Peyer's patch (tissue), 4 donors: ENCODE data around the gene PAX8.
"Not testable (repeated sequence)": the region's sequence is repeated elsewhere in the genome, so short reads cannot be mapped to it uniquely, and the experiment has no call there.

Source experiments
- POLR2A ChIP-seq, 2 donors: fragments of 450-650 bp; IDR thresholded peaks; one replicate each; pipeline ENCODE4 v1.5.1; 2017; ENCODE audit warnings: antibody characterized with exemption in 2 of 2, mild to moderate bottlenecking in 2 of 2, moderate library complexity in 2 of 2
- TF ChIP-seq, protein P1 (sequence below), 6 experiments: fragments of 450-650 bp in 4 of 6; fragments of 200-600 bp in 2 of 6; sonication (generic) in 1 of 6; IDR thresholded peaks; one replicate each; pipeline ENCODE4 v1.5.1; 2017 to 2019; ENCODE audit warnings: antibody characterized with exemption in 6 of 6, mild to moderate bottlenecking in 3 of 6, moderate library complexity in 1 of 6

DNA sequence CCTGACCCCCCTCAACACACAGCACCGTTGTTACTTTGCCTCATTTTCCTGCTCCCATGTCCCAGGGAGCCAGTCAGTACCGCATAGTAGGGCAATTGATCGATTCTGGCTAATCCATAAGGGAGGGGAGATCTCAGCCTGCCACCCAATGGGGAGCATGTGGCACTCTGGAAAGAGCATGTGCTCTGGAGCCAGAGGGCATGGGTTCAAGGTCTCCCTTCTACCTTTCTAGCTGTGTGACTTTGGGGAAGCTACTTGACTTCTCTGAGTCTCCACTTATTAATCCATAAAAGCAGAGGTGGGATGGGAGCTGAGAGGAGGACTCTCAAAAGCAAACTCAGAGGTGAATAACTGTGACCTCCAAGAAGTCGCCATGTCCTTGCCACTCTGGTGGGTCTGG, 27.5 kb upstream of the PAX8 start:
- TF ChIP-seq, protein P1, sequence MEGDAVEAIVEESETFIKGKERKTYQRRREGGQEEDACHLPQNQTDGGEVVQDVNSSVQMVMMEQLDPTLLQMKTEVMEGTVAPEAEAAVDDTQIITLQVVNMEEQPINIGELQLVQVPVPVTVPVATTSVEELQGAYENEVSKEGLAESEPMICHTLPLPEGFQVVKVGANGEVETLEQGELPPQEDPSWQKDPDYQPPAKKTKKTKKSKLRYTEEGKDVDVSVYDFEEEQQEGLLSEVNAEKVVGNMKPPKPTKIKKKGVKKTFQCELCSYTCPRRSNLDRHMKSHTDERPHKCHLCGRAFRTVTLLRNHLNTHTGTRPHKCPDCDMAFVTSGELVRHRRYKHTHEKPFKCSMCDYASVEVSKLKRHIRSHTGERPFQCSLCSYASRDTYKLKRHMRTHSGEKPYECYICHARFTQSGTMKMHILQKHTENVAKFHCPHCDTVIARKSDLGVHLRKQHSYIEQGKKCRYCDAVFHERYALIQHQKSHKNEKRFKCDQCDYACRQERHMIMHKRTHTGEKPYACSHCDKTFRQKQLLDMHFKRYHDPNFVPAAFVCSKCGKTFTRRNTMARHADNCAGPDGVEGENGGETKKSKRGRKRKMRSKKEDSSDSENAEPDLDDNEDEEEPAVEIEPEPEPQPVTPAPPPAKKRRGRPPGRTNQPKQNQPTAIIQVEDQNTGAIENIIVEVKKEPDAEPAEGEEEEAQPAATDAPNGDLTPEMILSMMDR (IDR thresholded peaks at IDR 0.05) = not testable (repeated sequence)
- not testable (repeated sequence) for TF ChIP-seq POLR2A (IDR thresholded peaks at IDR 0.05)
